ENCODE data around the gene MT1H. TPM values are rescaled to one million over a fixed set of nuclear protein-coding genes. Genes with fewer than 3 reads are reported as not detected.

MT1H gene
- total RNA-seq: not detected in 2 replicates

GRCh38 chr16:56669005-56669839, at the start of gene MT1H:
TSS of gene MT1H (plus strand) at chr16:56669814. CDS start at chr16:56669885, 71 bp downstream.

DNA sequence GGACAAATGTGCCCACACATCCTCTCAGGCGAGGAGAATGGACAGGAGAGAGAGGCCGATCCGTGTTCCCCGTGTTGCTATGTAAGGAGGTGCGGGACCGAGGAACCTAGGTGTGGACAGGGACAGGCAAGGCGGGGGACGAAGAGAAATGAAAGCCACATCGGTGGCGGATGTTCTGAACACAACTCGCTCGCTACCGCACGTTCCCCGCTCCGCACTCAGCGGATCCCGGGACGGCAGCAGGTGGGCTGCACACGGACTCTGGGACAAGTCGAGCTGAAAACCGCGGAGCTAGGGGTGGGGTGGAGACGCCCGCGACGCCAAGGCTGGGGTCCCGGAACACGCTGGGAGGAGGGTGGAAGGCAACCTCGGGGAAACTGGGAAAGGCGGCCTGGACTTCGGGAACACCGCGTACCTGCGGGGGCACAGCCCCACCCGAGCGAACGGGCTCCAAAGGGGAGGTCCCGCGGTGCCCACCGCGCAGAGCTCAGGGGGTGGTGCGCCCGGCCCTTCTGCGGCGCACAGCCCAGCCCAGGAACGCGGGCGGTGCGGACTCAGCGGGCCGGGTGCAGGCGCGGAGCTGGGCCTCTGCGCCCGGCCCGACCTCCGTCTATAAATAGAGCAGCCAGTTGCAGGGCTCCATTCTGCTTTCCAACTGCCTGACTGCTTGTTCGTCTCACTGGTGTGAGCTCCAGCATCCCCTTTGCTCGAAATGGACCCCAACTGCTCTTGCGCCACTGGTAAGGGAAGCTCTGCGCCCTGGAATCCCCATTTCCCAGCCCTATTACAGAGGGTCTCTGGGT, 44.3 kb upstream of the MT1H start, which contains the start of gene MT1E:
Gene MT1E, plus strand, starts transcription at position 642 of the 803 bp plus-strand sequence. Its CDS starts 71 bp downstream, at position 713.

GRCh38 chr16:56632156-56632847, 37.3 kb upstream of the MT1H start, which contains the start of gene MT1M:
TSS of gene MT1M (plus strand) at chr16:56632659. CDS start at chr16:56632732, 73 bp downstream.

DNA sequence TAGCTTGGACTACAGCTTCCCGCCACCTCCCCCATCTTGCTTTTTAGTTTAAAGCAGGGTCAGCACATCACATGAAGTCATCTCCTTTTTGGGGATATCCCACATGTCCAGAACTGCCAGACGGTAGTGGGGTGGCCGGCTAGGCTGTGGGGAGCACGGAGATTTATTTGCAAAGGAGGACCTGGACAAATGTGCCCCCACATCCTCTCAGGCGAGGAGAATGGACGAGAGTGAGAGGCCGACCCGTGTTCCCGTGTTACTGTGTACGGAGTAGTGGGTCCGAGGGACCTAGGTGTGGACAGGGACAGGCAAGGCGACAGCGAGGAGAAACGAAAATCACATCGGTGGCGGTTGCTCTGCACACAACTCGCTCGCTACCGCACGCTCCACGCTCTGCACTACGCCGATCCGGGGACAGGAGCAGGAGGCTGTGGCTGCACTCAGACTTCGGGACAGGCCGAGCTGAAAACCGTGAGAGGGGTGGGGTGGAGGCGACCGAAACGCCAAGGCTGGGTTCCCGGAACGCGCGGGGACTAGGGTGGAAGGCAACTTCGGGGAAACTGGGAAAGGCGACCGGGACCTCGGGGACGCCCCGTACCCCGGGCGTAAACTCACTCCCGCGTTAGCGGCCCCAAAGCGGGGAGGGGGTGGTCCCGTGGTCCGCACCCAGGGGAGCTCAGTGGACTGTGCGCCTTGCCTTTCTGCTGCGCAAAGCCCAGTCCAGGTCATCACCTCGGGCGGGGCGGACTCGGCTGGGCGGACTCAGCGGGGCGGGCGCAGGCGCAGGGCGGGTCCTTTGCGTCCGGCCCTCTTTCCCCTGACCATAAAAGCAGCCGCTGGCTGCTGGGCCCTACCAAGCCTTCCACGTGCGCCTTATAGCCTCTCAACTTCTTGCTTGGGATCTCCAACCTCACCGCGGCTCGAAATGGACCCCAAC, 31.5 kb upstream of the MT1H start, which contains the start of gene MT1A:
Gene MT1A, plus strand, starts transcription at position 853 of the 937 bp plus-strand sequence. Its CDS starts 73 bp downstream, at position 926.

DNA sequence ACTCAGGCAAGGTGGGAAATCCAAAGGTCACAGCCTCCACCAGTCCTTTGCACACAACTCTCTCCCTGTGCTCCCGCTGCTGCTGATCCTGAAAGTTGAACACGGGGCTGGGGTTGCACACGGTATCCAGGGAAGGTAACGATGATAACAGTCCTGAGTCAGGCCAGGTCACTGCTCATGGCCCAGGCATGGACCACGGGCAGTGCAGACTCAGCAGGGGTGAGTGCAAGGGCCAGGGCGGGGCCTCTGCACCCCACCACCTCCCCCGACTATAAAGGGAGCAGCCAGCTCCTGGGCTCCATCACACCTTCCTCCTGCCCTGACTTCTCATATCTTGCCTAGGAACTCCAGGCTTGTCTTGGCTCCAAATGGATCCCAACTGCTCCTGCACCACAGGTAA, 18.0 kb upstream of the MT1H start, which contains the start of gene MT1B:
Gene MT1B, plus strand, starts transcription at position 301 of the 400 bp plus-strand sequence. Its CDS starts 68 bp downstream, at position 369.

DNA sequence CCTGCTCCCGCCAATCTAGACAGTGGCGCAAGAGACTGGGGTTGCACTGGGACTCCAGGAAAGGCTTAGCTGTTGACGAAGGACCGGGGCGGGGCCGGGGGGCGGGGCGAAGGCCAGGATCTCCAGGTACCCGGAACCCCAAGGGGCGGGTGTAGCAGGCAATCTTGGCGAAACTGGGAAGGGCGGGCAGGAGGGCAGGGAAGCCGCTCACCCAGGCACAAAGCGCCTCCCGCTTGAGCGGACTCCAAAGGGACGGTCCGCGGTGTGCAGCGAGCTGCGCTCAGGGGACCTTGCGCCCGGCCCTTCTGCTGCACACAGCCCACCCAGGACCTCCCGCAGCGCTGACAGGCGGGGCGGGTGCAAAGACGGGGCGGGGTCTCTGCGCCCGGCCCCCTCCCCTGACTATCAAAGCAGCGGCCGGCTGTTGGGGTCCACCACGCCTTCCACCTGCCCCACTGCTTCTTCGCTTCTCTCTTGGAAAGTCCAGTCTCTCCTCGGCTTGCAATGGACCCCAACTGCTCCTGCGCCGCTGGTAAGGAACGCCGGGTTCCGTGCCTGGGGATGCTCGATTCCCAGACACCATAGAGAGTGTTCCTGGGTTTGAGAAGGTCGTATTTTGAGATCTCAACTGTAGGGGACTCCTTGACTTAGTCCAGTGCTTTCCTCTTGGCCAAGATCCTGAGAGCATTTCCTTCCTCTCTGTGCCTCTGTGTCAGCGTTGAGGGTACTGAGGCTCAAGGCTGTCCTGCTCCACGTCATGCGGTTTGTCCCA, 11.9 kb upstream of the MT1H start, which contains the start of gene MT1F:
Gene MT1F, plus strand, starts transcription at position 405 of the 772 bp plus-strand sequence. Its CDS starts 100 bp downstream, at position 505.

GRCh38 chr16:56667581-56668571, 1.7 kb upstream of the MT1H start, which contains the start of gene MT1G:
TSS of gene MT1G (minus strand) at chr16:56668065. CDS start at chr16:56667993, 72 bp downstream.

DNA sequence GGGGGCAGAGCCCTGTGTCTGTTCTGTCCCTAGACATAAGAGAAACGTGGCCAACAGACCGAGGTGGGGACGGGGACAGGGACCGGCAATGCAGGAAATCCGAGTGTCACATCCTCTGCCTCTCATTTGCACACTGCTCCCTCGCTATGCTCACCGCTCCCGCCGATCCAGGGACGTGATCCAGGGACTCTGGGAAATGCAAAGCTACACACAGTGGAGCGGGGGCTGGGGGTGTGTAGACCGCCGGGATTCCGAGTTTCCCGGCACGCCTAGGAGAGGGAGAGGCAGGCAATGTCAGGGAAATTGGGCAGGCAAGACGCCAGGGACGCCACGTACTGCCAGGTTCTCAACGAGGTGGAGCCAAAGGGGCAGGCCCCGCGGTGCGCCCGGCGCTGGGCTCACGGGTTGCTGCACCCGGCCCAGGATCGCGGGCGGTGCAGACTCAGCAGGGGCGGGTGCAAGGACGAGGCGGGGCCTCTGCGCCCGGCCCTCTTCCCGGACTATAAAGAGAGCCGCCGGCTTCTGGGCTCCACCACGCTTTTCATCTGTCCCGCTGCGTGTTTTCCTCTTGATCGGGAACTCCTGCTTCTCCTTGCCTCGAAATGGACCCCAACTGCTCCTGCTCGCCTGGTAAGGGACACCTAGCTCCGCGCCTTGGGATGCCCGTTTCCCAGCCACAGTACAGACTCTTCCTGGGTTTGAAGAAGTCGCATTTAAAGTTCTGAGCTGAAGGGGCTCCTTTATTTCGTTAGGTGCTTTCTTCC, 12.5 kb downstream of the MT1H start, which contains the start of gene MT1X:
Gene MT1X, plus strand, starts transcription at position 532 of the 764 bp plus-strand sequence. Its CDS starts 71 bp downstream, at position 603.

Other genes with a start within 250 kb of the MT1H start
- 215 and 286 TPM in 2 replicates for gene AMFR, start 244.3 kb upstream of the MT1H start, total RNA-seq
- 61.4 and 68.2 TPM in 2 replicates for gene NUDT21, start 218.5 kb upstream of the MT1H start, total RNA-seq
- 67.3 and 95.7 TPM in 2 replicates for gene OGFOD1, start 218.3 kb upstream of the MT1H start, total RNA-seq
- gene BBS2, start 149.8 kb upstream of the MT1H start, total RNA-seq: 43.9 and 62.4 TPM in 2 replicates
- gene MT4, start 104.7 kb upstream of the MT1H start, total RNA-seq: not detected in 2 replicates
- not detected in 2 replicates for gene MT3, start 80.3 kb upstream of the MT1H start, total RNA-seq
- 118 and 174 TPM in 2 replicates for gene MT2A, start 61.2 kb upstream of the MT1H start, total RNA-seq
- 131 and 212 TPM in 2 replicates for gene MT1E, start 44.0 kb upstream of the MT1H start, total RNA-seq
- gene MT1M, start 37.2 kb upstream of the MT1H start, total RNA-seq: 2.2 and 5.2 TPM in 2 replicates
- gene MT1A, start 31.1 kb upstream of the MT1H start, total RNA-seq: 3.2 and 3.3 TPM in 2 replicates
- gene MT1B, start 17.9 kb upstream of the MT1H start, total RNA-seq: not detected in 2 replicates
- 0.99 and 1.0 TPM in 2 replicates for gene MT1F, start 11.9 kb upstream of the MT1H start, total RNA-seq
- gene MT1G, start 1.7 kb upstream of the MT1H start, total RNA-seq: not detected in 2 replicates
- gene MT1X, start 12.7 kb downstream of the MT1H start, total RNA-seq: 13.8 and 27.1 TPM in 2 replicates
- gene NUP93, start 60.3 kb downstream of the MT1H start, total RNA-seq: 71.1 and 119 TPM in 2 replicates
- not detected in 2 replicates for gene SLC12A3, start 195.4 kb downstream of the MT1H start, total RNA-seq

Data from endothelial cell of coronary artery (primary cell).